Endothelial cell of umbilical vein (primary cell): ENCODE results near the gene TRPM1. TPM values are rescaled to one million over a fixed set of nuclear protein-coding genes. Genes with fewer than 3 reads are reported as not detected.

Experiments
- BruUV-seq: library from RNA; stranded (reverse); fragments of 400-500 nt; replicated peaks from 2 replicates; lab custom pipeline; 2021; lab: Mats Ljungman, UMichigan
- CTCF ChIA-PET: fragments of 300-600, 350-600 bp; sonication (Branson Sonifier 250); formaldehyde crosslinking; loops from one replicate; lab custom pipeline; 2021; ENCODE audit warnings: antibody characterized with exemption, inconsistent platforms; lab: Charles Lee
- POLR2A ChIA-PET: fragments of 300-600, 350-600 bp; sonication (Branson Sonifier 250); formaldehyde crosslinking; loops from one replicate; lab custom pipeline; 2021; ENCODE audit warnings: antibody characterized with exemption, inconsistent platforms; lab: Charles Lee
- DNase-seq: peaks from one replicate; pipeline ENCODE4 v3.0.0-alpha.2; 2011; ENCODE audit warnings: low read depth, low spot score
- FAIRE-seq: peaks from 2 replicates; lab custom pipeline; 2011; peaks lifted over from hg19 to GRCh38; lab: Jason Lieb, UNC
- H2AFZ ChIP-seq: 2 replicates; pipeline ENCODE4 v1.6.0; 2012; ENCODE audit warnings: low read depth, low read length, control low read depth, inconsistent platforms
- H3K27ac ChIP-seq: 2 replicates; pipeline ENCODE4 v1.5.1; 2011; ENCODE audit warnings: low read depth, mild to moderate bottlenecking, control low read depth, low read length, moderate library complexity; ENCODE audit not compliant: insufficient read depth
- H3K27me3 ChIP-seq, 2 experiments: 2 replicates each; pipeline versions ENCODE4 v1.6.0 to v1.6.1; 2011; ENCODE audit warnings: low read length in 2 of 2, mixed read lengths in 1 of 2; ENCODE audit not compliant: control insufficient read depth in 2 of 2, insufficient read depth in 2 of 2
- H3K36me3 ChIP-seq, 2 experiments: 2 replicates in 1 of 2; 3 replicates in 1 of 2; pipeline ENCODE4 v1.5.1; 2011; ENCODE audit warnings: low read length in 2 of 2, mild to moderate bottlenecking in 1 of 2, moderate library complexity in 1 of 2; ENCODE audit not compliant: control insufficient read depth in 2 of 2, insufficient read depth in 2 of 2; ENCODE audit errors: extremely low read depth in 1 of 2
- H3K4me1 ChIP-seq: 3 replicates; pipeline ENCODE4 v1.5.1; 2011; ENCODE audit warnings: mild to moderate bottlenecking, low read length; ENCODE audit not compliant: control insufficient read depth, insufficient read depth; ENCODE audit errors: extremely low read depth
- H3K4me2 ChIP-seq: 2 replicates; pipeline ENCODE4 v1.6.1; 2011; ENCODE audit warnings: low read length, control low read depth, mixed read lengths; ENCODE audit not compliant: insufficient read depth
- H3K4me3 ChIP-seq, 3 experiments: fragments of 200-600 bp in 1 of 3; sonication (generic), shearing (Covaris generic) in 1 of 3; replicated peaks in 1 of 3; 2 replicates each; pipeline ENCODE4 v1.5.1; 2011 to 2016; ENCODE audit warnings: control low read depth in 3 of 3, low read length in 3 of 3, mild to moderate bottlenecking in 2 of 3, inconsistent platforms in 1 of 3, low read depth in 1 of 3, moderate library complexity in 1 of 3; ENCODE audit not compliant: insufficient read depth in 1 of 3
- H3K79me2 ChIP-seq: 2 replicates; pipeline ENCODE4 v1.6.0; 2012; ENCODE audit warnings: low read length, inconsistent platforms; ENCODE audit not compliant: control insufficient read depth, insufficient read depth
- H3K9ac ChIP-seq: replicated peaks from 2 replicates; pipeline ENCODE3; 2011; ENCODE audit warnings: low read length, control low read depth; ENCODE audit not compliant: insufficient read depth; ENCODE audit errors: extremely low read depth
- H3K9me1 ChIP-seq: replicated peaks from 3 replicates; pipeline ENCODE4 v1.6.0; 2011; ENCODE audit warnings: mild to moderate bottlenecking, low read length; ENCODE audit not compliant: control insufficient read depth, insufficient read depth; ENCODE audit errors: extremely low read depth
- H3K9me3 ChIP-seq: replicated peaks from 2 replicates; pipeline ENCODE4 v1.5.1; 2012; ENCODE audit warnings: low read length, inconsistent platforms; ENCODE audit not compliant: control insufficient read depth, insufficient read depth
- H4K20me1 ChIP-seq: replicated peaks from 2 replicates; pipeline ENCODE3; 2011; ENCODE audit warnings: mild to moderate bottlenecking, low read length; ENCODE audit not compliant: control insufficient read depth, insufficient read depth; ENCODE audit errors: extremely low read depth
- EZH2 ChIP-seq: IDR thresholded peaks from 2 replicates; pipeline ENCODE4 v1.6.1; 2012; ENCODE audit warnings: borderline replicate concordance, low read depth, mild to moderate bottlenecking, moderate library complexity, low read length, inconsistent platforms; ENCODE audit not compliant: severe bottlenecking
- FOS ChIP-seq: IDR thresholded peaks from 2 replicates; pipeline ENCODE4 v1.6.1; 2011; ENCODE audit warnings: mild to moderate bottlenecking, low read length, moderate library complexity, borderline replicate concordance; ENCODE audit not compliant: insufficient read depth
- GATA2 ChIP-seq: IDR thresholded peaks from 2 replicates; pipeline ENCODE4 v1.7.0; 2011; ENCODE audit warnings: low read depth, mild to moderate bottlenecking, moderate library complexity, mixed read lengths, low read length; ENCODE audit not compliant: insufficient read length, insufficient read depth
- JUN ChIP-seq: IDR thresholded peaks from 2 replicates; pipeline ENCODE4 v1.6.1; 2011; ENCODE audit warnings: borderline replicate concordance, low read depth; ENCODE audit not compliant: insufficient read length, insufficient read depth
- MAX ChIP-seq: IDR thresholded peaks from 2 replicates; pipeline ENCODE4 v1.6.1; 2011; ENCODE audit not compliant: insufficient read depth, insufficient read length
- MYC ChIP-seq: IDR thresholded peaks from one replicate; pipeline ENCODE4 v1.6.1; 2011; ENCODE audit warnings: mild to moderate bottlenecking, low read depth, low read length
- POLR2A ChIP-seq: IDR thresholded peaks from 2 replicates; pipeline ENCODE4 v1.6.1; 2012; ENCODE audit warnings: low read depth, mild to moderate bottlenecking, control low read depth, low read length
- POLR2AphosphoS5 ChIP-seq: IDR thresholded peaks from 2 replicates; pipeline ENCODE4 v1.6.1; 2012; ENCODE audit warnings: low read depth, mild to moderate bottlenecking, control low read depth, low read length, moderate library complexity; ENCODE audit not compliant: insufficient read depth
- dilution Hi-C: fragments of 300-500 bp; cut with MboI; formaldehyde crosslinking; loops from one replicate; pipeline ENCODE4 v1.15.0; 2019; ENCODE audit warnings: low sequenced_read_pairs; ENCODE audit not compliant: extremely low pct_ligation_motif_present
- intact Hi-C: fragments of 100-400 bp; cut with micrococcal nuclease; formaldehyde crosslinking; loops from one replicate; pipeline ENCODE4 v1.10.0; 2022
- polyA plus RNA-seq, 4 experiments: library from polyadenylated mRNA; depleted of rRNA in 3 of 4; stranded (reverse) in 3 of 4; unstranded in 1 of 4; fragments of >200 nt; gene quantifications; 2 replicates each; pipeline versions ENCODE4 v1.2.1 to v1.2.3, GENCODE V29; 2011 to 2012; ENCODE audit warnings: missing spikeins in 1 of 4
- total RNA-seq: library from RNA; stranded (reverse); gene quantifications from 2 replicates; pipeline ENCODE4 v1.2.3, GENCODE V29; 2021
- TF ChIP-seq, protein P1 (sequence below), 2 donors: IDR thresholded peaks; 1 replicate in 1 of 2; 2 replicates in 1 of 2; pipeline ENCODE4 v1.5.1; 2011; ENCODE audit warnings: low read length in 2 of 2, mild to moderate bottlenecking in 2 of 2, moderate library complexity in 2 of 2, control low read depth in 1 of 2, inconsistent platforms in 1 of 2, low read depth in 1 of 2; ENCODE audit not compliant: insufficient read depth in 1 of 2; ENCODE audit errors: extremely low read depth in 1 of 2

TRPM1 gene
- total and polyA plus RNA-seq, 2 donors (not counting 3 experiments of a cell fraction or from before 2014, with no cell fraction given): 0.19 TPM; not detected in 1

- Histone ChIP-seq H3K9ac (peak overlapping the region; percentile 48), H3K36me3 (no peaks in the 10 kb centered on the region), H3K4me1 (peaks cover 15% of the 10 kb centered on the region), H3K27me3 (no peaks in the 10 kb centered on the region), H3K4me3 (peak overlapping the region in 1 of 3 experiments; percentile 15), H2AFZ (peak overlapping the region; percentile 20), H3K9me1 (no peaks in the 10 kb centered on the region), H3K27ac (peak overlapping the region; percentile 64), H4K20me1 (no peaks in the 10 kb centered on the region), H3K79me2 (no peaks in the 10 kb centered on the region), H3K4me2 (peak overlapping the region; percentile 49), H3K9me3 (no peaks in the 10 kb centered on the region)
- ChIA-PET POLR2A (no interaction called here), CTCF (interaction anchor here (0.9 to 3.4 kb wide), 4 partner anchors 10 to 125 kb away, joined by 4 to 12 read pairs (median 6); partner anchors contain the start of gene MTMR10)
- dilution Hi-C loops (no loop called here), intact Hi-C loops (loop anchor here (1.0 to 2.0 kb wide), 2 partner anchors 25 to 29 kb away; no protein-coding TSS in a partner anchor)
- no TSS peak for BruUV-seq
- DNase-seq: peak; percentile 88
- peak; percentile 91 for FAIRE-seq
- TF ChIP-seq FOS (no peak), JUN (peak; percentile 62)
- TF ChIP-seq, protein P1, sequence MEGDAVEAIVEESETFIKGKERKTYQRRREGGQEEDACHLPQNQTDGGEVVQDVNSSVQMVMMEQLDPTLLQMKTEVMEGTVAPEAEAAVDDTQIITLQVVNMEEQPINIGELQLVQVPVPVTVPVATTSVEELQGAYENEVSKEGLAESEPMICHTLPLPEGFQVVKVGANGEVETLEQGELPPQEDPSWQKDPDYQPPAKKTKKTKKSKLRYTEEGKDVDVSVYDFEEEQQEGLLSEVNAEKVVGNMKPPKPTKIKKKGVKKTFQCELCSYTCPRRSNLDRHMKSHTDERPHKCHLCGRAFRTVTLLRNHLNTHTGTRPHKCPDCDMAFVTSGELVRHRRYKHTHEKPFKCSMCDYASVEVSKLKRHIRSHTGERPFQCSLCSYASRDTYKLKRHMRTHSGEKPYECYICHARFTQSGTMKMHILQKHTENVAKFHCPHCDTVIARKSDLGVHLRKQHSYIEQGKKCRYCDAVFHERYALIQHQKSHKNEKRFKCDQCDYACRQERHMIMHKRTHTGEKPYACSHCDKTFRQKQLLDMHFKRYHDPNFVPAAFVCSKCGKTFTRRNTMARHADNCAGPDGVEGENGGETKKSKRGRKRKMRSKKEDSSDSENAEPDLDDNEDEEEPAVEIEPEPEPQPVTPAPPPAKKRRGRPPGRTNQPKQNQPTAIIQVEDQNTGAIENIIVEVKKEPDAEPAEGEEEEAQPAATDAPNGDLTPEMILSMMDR (IDR thresholded peaks at IDR 0.05; ENCODE audit: extremely low read depth in 1 of 2, insufficient read depth in 1 of 2, low read depth in 1 of 2, low read length in 2 of 2): no peak
Observed at GRCh38 chr15:31004220-31004733, 97.2 kb downstream of the TRPM1 start.

- Histone ChIP-seq H3K9me1 (no peaks in the 10 kb centered on the region), H3K27me3 (no peaks in the 10 kb centered on the region), H3K4me2 (no peak overlapping the region), H3K27ac (no peak overlapping the region), H3K79me2 (no peaks in the 10 kb centered on the region), H4K20me1 (no peaks in the 10 kb centered on the region), H3K4me3 (no peak overlapping the region), H3K4me1 (peaks cover 15% of the 10 kb centered on the region), H3K36me3 (no peaks in the 10 kb centered on the region), H3K9ac (no peak overlapping the region), H3K9me3 (no peaks in the 10 kb centered on the region), H2AFZ (no peak overlapping the region)
- no peak for FAIRE-seq
- intact Hi-C loops (no loop called here), dilution Hi-C loops (no loop called here)
- no peak for DNase-seq
- no TSS peak for BruUV-seq
- TF ChIP-seq EZH2 (no peak), POLR2AphosphoS5 (no peak), FOS (no peak), MYC (no peak), GATA2 (no peak), POLR2A (no peak), MAX (no peak), JUN (no peak)
- TF ChIP-seq, protein P1 (IDR thresholded peaks at IDR 0.05; ENCODE audit: extremely low read depth in 1 of 2, insufficient read depth in 1 of 2, low read depth in 1 of 2, low read length in 2 of 2): no peak
- CTCF ChIA-PET: interaction anchor here (1.7 kb wide), 1 partner anchor 127 kb away, joined by 6 read pairs; no protein-coding TSS in a partner anchor
- POLR2A ChIA-PET: interaction anchor here (0.6 kb wide), 1 partner anchor 43 kb away, joined by 3 read pairs; no protein-coding TSS in a partner anchor
Observed at GRCh38 chr15:31001702-31002101, 99.8 kb downstream of the TRPM1 start.
